GM12878 (cell line): ENCODE results near the gene BBS2. TPM values are rescaled to one million over a fixed set of nuclear protein-coding genes. Genes with fewer than 3 reads are reported as not detected.

Source experiments
- ATAC-seq: fragments of 200-7000 bp; cut with Tn5 transposase; 3 replicates; pipeline ENCODE4 v1.9.1; 2020; ENCODE audit warnings: mild to moderate bottlenecking, moderate library complexity
- BruUV-seq: library from RNA; stranded (reverse); fragments of 400-500 nt; replicated peaks from 2 replicates; lab custom pipeline; 2021; lab: Mats Ljungman, UMichigan
- CTCF ChIA-PET: fragments of 300-600 bp; sonication (Branson Sonifier 250); formaldehyde crosslinking; extraction: SDS; loops from one replicate; lab custom pipeline; 2021; ENCODE audit warnings: inconsistent platforms; lab: Yijun Ruan, JAX
- POLR2A ChIA-PET: fragments of 350-600 bp; formaldehyde crosslinking; extraction: SDS; loops from one replicate; lab custom pipeline; 2021; ENCODE audit warnings: inconsistent platforms; lab: Charles Lee
- RAD21 ChIA-PET: fragments of 300-600 bp; sonication (Branson Sonifier 250); formaldehyde crosslinking; loops from one replicate; lab custom pipeline; 2023; ENCODE audit warnings: antibody characterized with exemption; ENCODE audit not compliant: unreplicated experiment; lab: Charles Lee
- SMC1A ChIA-PET: fragments of 300-600 bp; sonication (Branson Sonifier 250); formaldehyde crosslinking; loops from one replicate; lab custom pipeline; 2023; ENCODE audit not compliant: unreplicated experiment, uncharacterized antibody; lab: Charles Lee
- DNase-seq: peaks from one replicate; pipeline ENCODE4 v3.0.0-alpha.2; 2011; ENCODE audit warnings: low read depth, low spot score
- FAIRE-seq: peaks from 3 replicates; lab custom pipeline; 2011; peaks lifted over from hg19 to GRCh38; lab: Jason Lieb, UNC
- H2AFZ ChIP-seq: 2 replicates; pipeline ENCODE4 v1.6.0; 2011; ENCODE audit warnings: low read depth, low read length, control low read depth; ENCODE audit not compliant: control insufficient read depth
- H3K27ac ChIP-seq: 2 replicates; pipeline ENCODE4 v1.5.1; 2011; ENCODE audit warnings: control low read depth; ENCODE audit not compliant: control insufficient read depth, insufficient read depth
- H3K27me3 ChIP-seq, 2 experiments: replicated peaks in 1 of 2; 2 replicates each; pipeline versions ENCODE4 v1.6.0 to v1.6.1; 2011; ENCODE audit warnings: low read length in 1 of 2; ENCODE audit not compliant: control insufficient read depth in 2 of 2, insufficient read depth in 2 of 2
- H3K36me3 ChIP-seq, 2 experiments: 2 replicates each; pipeline ENCODE4 v1.5.1; 2011; ENCODE audit warnings: low read length in 1 of 2; ENCODE audit not compliant: control insufficient read depth in 2 of 2, insufficient read depth in 2 of 2
- H3K4me1 ChIP-seq: 2 replicates; pipeline ENCODE4 v1.6.1; 2011; ENCODE audit warnings: mild to moderate bottlenecking, low read length, moderate library complexity, mixed read lengths; ENCODE audit not compliant: control insufficient read depth, insufficient read depth
- H3K4me2 ChIP-seq: 2 replicates; pipeline ENCODE4 v1.6.0; 2011; ENCODE audit warnings: control low read depth; ENCODE audit not compliant: control insufficient read depth, insufficient read depth
- H3K4me3 ChIP-seq: fragments of 200-600 bp; sonication (generic); 2 replicates; pipeline ENCODE4 v1.5.1; 2016
- H3K79me2 ChIP-seq: 2 replicates; pipeline ENCODE4 v1.6.0; 2011; ENCODE audit warnings: low read length; ENCODE audit not compliant: control insufficient read depth, insufficient read depth
- H3K9ac ChIP-seq: 2 replicates; pipeline ENCODE4 v1.8.0; 2011; ENCODE audit warnings: low read length, control low read depth, mixed read lengths; ENCODE audit not compliant: control insufficient read depth, insufficient read depth
- H3K9me3 ChIP-seq: replicated peaks from 3 replicates; pipeline ENCODE4 v1.5.1; 2011; ENCODE audit warnings: mild to moderate bottlenecking, low read length; ENCODE audit not compliant: control insufficient read depth, insufficient read depth
- H4K20me1 ChIP-seq: 2 replicates; pipeline ENCODE4 v1.6.0; 2011; ENCODE audit not compliant: control insufficient read depth, insufficient read depth
- BACH1 ChIP-seq: fragments of 450-650 bp; IDR thresholded peaks from 2 replicates; pipeline ENCODE4 v1.6.1; 2017; ENCODE audit warnings: mild to moderate bottlenecking, borderline replicate concordance
- IKZF2 ChIP-seq, 2 experiments: fragments of 450-650 bp; IDR thresholded peaks; 2 replicates each; pipeline ENCODE4 v1.6.1; 2017; ENCODE audit warnings: mild to moderate bottlenecking in 2 of 2, moderate library complexity in 2 of 2
- JUND ChIP-seq: IDR thresholded peaks from 2 replicates; pipeline ENCODE4 v1.6.1; 2012; ENCODE audit warnings: low read depth, mild to moderate bottlenecking, low read length, improper control_type of control experiment, moderate library complexity
- KDM1A ChIP-seq: fragments of 200-600 bp; sonication (generic); IDR thresholded peaks from 2 replicates; pipeline ENCODE4 v1.6.1; 2016; ENCODE audit warnings: borderline replicate concordance
- MTA2 ChIP-seq: fragments of 450-650 bp; IDR thresholded peaks from 2 replicates; pipeline ENCODE4 v1.6.1; 2016; ENCODE audit warnings: low read depth, mild to moderate bottlenecking, moderate library complexity
- MYC ChIP-seq: IDR thresholded peaks from 2 replicates; pipeline ENCODE4 v1.6.1; 2011; ENCODE audit warnings: mild to moderate bottlenecking, low read length, moderate library complexity, inconsistent platforms; ENCODE audit not compliant: insufficient read depth, insufficient replicate concordance, insufficient read length, severe bottlenecking
- NFXL1 ChIP-seq: fragments of 450-650 bp; IDR thresholded peaks from 2 replicates; pipeline ENCODE4 v1.6.1; 2017; ENCODE audit warnings: antibody characterized with exemption, mild to moderate bottlenecking, borderline replicate concordance
- NR2C1 ChIP-seq: fragments of 450-650 bp; IDR thresholded peaks from 2 replicates; pipeline ENCODE4 v1.6.1; 2017; ENCODE audit warnings: antibody characterized with exemption, mild to moderate bottlenecking, moderate library complexity
- NR2C2 ChIP-seq: IDR thresholded peaks from 2 replicates; pipeline ENCODE4 v1.6.1; 2011; ENCODE audit warnings: borderline replicate concordance, low read depth; ENCODE audit not compliant: control insufficient read depth, insufficient read length
- PAX8 ChIP-seq: fragments of 450-650 bp; IDR thresholded peaks from 2 replicates; pipeline ENCODE4 v1.6.1; 2017; ENCODE audit warnings: mild to moderate bottlenecking, moderate library complexity
- PKNOX1 ChIP-seq: fragments of 450-650 bp; IDR thresholded peaks from 2 replicates; pipeline ENCODE4 v1.6.1; 2016; ENCODE audit warnings: mild to moderate bottlenecking
- PML ChIP-seq: IDR thresholded peaks from 2 replicates; pipeline ENCODE4 v1.6.1; 2012; ENCODE audit warnings: low read length, inconsistent platforms
- RFX5 ChIP-seq: IDR thresholded peaks from 2 replicates; pipeline ENCODE4 v1.6.1; 2011; ENCODE audit warnings: low read depth, low read length, improper control_type of control experiment
- SMC3 ChIP-seq: IDR thresholded peaks from 2 replicates; pipeline ENCODE4 v1.6.1; 2011; ENCODE audit warnings: low read length, improper control_type of control experiment, borderline replicate concordance
- SREBF1 ChIP-seq: IDR thresholded peaks from 2 replicates; pipeline ENCODE4 v1.6.1; 2012; ENCODE audit warnings: mild to moderate bottlenecking, low read length
- TCF12 ChIP-seq: IDR thresholded peaks from 2 replicates; pipeline ENCODE4 v1.6.1; 2011; ENCODE audit warnings: low read depth, mild to moderate bottlenecking, low read length
- YY1 ChIP-seq: IDR thresholded peaks from 2 replicates; pipeline ENCODE4 v1.6.1; 2011; ENCODE audit warnings: low read depth, mild to moderate bottlenecking, low read length
- ZNF622 ChIP-seq: fragments of 450-650 bp; IDR thresholded peaks from 2 replicates; pipeline ENCODE4 v1.6.1; 2017; ENCODE audit warnings: mild to moderate bottlenecking, inconsistent platforms
- ZNF687 ChIP-seq: fragments of 450-650 bp; IDR thresholded peaks from 2 replicates; pipeline ENCODE4 v1.6.1; 2017; ENCODE audit warnings: mild to moderate bottlenecking, moderate library complexity
- WGBS: methylation state at CpG from one replicate; pipeline ENCODE4 v1.1.6; 2016; ENCODE audit warnings: low lambda C conversion rate; ENCODE audit not compliant: insufficient replicate concordance, insufficient coverage; ENCODE audit errors: missing lambda C conversion rate; 5-methylcytosine and 5-hydroxymethylcytosine counted together
- in situ Hi-C: fragments of 300-500 bp; cut with MboI; formaldehyde crosslinking; loops from 9 replicates; pipeline ENCODE4 v1.14.3; 2018; ENCODE audit warnings: mixed read lengths
- intact Hi-C: fragments of 100-400 bp; cut with micrococcal nuclease; formaldehyde crosslinking; loops from one replicate; pipeline ENCODE4 v1.14.2; 2022; ENCODE audit not compliant: unreplicated experiment
- polyA plus RNA-seq, 11 experiments: library from polyadenylated mRNA; depleted of rRNA in 4 of 11; unstranded in 6 of 11; stranded (reverse) in 5 of 11; fragments of >200 nt; fragmentation: Nextera tagmentation in 4 of 11; fragmentation: Illumina TruSeq in 1 of 11; extraction: Ambion mirVana in 4 of 11; extraction: Trizol in 1 of 11; gene quantifications; 1 replicate in 1 of 11; 2 replicates in 10 of 11; pipeline versions ENCODE4 v1.2.1 to v1.2.3, GENCODE V29; 2011 to 2016; ENCODE audit warnings: inconsistent platforms in 2 of 11, missing spikeins in 2 of 11, low read depth in 1 of 11
- total RNA-seq, 4 experiments: library from RNA; depleted of rRNA in 3 of 4; stranded (reverse); fragments of >200 nt in 3 of 4; fragmentation: Illumina TruSeq in 1 of 4; extraction: Trizol in 1 of 4; gene quantifications; 2 replicates each; pipeline versions ENCODE4 v1.2.1 to v1.2.3, GENCODE V29; 2013 to 2021

Gene BBS2
- total and polyA plus RNA-seq, 10 of the 15 experiments (the other 5 are each of a cell fraction or from before 2014, with no cell fraction given): 4.9 to 38.3 (median 16.4) TPM

- WGBS: 75% methylated on average over 2 of the region's 2 CpGs
- H3K36me3 ChIP-seq: peaks cover 1 to 5% of the 10 kb centered on the region in 2 experiments; a peak in 3 of 4 replicates
- ChIA-PET CTCF (interaction anchor here (1.2 to 3.0 kb wide), 4 partner anchors 13 to 193 kb away, joined by 3 to 10 read pairs (median 4); no protein-coding TSS in a partner anchor), SMC1A (interaction anchor here (1.3 kb wide), 1 partner anchor 13 kb away, joined by 5 read pairs; no protein-coding TSS in a partner anchor), RAD21 (no interaction called here), POLR2A (no interaction called here)
- DNase-seq: no peak
- in situ Hi-C loops (loop anchor here (5.0 kb wide), 1 partner anchor 192 kb away; no protein-coding TSS in a partner anchor), intact Hi-C loops (no loop called here)
- H3K79me2 ChIP-seq: no peaks in the 10 kb centered on the region
- no peaks in the 10 kb centered on the region for H3K4me1 ChIP-seq
- H3K27me3 ChIP-seq: no peaks in the 10 kb centered on the region
- BruUV-seq: no TSS peak
- no peaks in the 10 kb centered on the region for H4K20me1 ChIP-seq
- TF ChIP-seq RFX5: no peak
- no peak for TF ChIP-seq PAX8
- no peak for TF ChIP-seq SMC3
- TF ChIP-seq PKNOX1: no peak
- no peak for TF ChIP-seq YY1
- TF ChIP-seq JUND: no peak
- no peak for TF ChIP-seq IKZF2 (IDR thresholded peaks at IDR 0.05)
- TF ChIP-seq NR2C1: no peak
- no peak for TF ChIP-seq NFXL1
- TF ChIP-seq KDM1A: no peak
- TF ChIP-seq PML: no peak
- TF ChIP-seq ZNF622: no peak
- TF ChIP-seq ZNF687: no peak
- TF ChIP-seq SREBF1: no peak
- TF ChIP-seq NR2C2: no peak
- no peak for TF ChIP-seq BACH1
- TF ChIP-seq MYC: no peak
- TF ChIP-seq TCF12: no peak
- TF ChIP-seq MTA2: no peak
- H3K27ac ChIP-seq: no peak overlapping the region
- no peak overlapping the region for H3K9ac ChIP-seq
- no peaks in the 10 kb centered on the region for H3K9me3 ChIP-seq
- H3K4me2 ChIP-seq: no peak overlapping the region
- ATAC-seq: no peak
- H2AFZ ChIP-seq: no peak overlapping the region
- H3K4me3 ChIP-seq: no peak overlapping the region
- FAIRE-seq: no peak
Observed at GRCh38 chr16:56510544-56510943, 9.3 kb downstream of the BBS2 start.
